Naive thymus-derived CD8-positive, alpha-beta T cell (primary cell): Measurements from ENCODE around the gene ANAPC2. TPM values are rescaled to one million over a fixed set of nuclear protein-coding genes. Genes with fewer than 3 reads are reported as not detected.

Source experiments
- ATAC-seq, 2 donors: fragments of 150-1000 bp; cut with Tn5 transposase in 1 of 2; sonication (Bioruptor Pico), chemical (Tn5 transposase) in 1 of 2; 1 replicate in 1 of 2; 2 replicates in 1 of 2; pipeline ENCODE4 v1.10.0; 2021; ENCODE audit warnings: mild to moderate bottlenecking in 2 of 2, moderate library complexity in 2 of 2
- POLR2A ChIA-PET: fragments of 350-600 bp; sonication (Branson Sonifier 250); formaldehyde crosslinking; loops from one replicate; lab custom pipeline; 2021; ENCODE audit warnings: antibody characterized with exemption; lab: Charles Lee
- DNase-seq, 10 donors: peaks; one replicate each; pipeline versions ENCODE4 v3.0.0 to v3.0.0-alpha.2; 2020 to 2022
- H3K27ac Mint-ChIP-seq, 10 donors: one replicate each; pipeline ENCODE4 v1.8.0; 2020 to 2022; ENCODE audit warnings: mild to moderate bottlenecking in 10 of 10, mixed read lengths in 10 of 10, moderate library complexity in 4 of 10, inconsistent platforms in 1 of 10
- H3K27me3 Mint-ChIP-seq, 5 donors: one replicate each; pipeline ENCODE4 v1.8.0; 2021 to 2022; ENCODE audit warnings: mixed read lengths in 5 of 5
- H3K36me3 Mint-ChIP-seq, 3 donors: one replicate each; pipeline ENCODE4 v1.8.0; 2020 to 2022; ENCODE audit warnings: mixed read lengths in 3 of 3, mild to moderate bottlenecking in 2 of 3, inconsistent platforms in 1 of 3
- H3K4me1 Mint-ChIP-seq, 4 donors: one replicate each; pipeline ENCODE4 v1.8.0; 2021 to 2022; ENCODE audit warnings: mixed read lengths in 4 of 4
- H3K4me3 Mint-ChIP-seq, 10 donors: one replicate each; pipeline ENCODE4 v1.8.0; 2020 to 2022; ENCODE audit warnings: mild to moderate bottlenecking in 10 of 10, mixed read lengths in 10 of 10, moderate library complexity in 6 of 10, inconsistent platforms in 1 of 10
- H3K9me3 Mint-ChIP-seq, 9 donors: one replicate each; pipeline ENCODE4 v1.8.0; 2020 to 2022; ENCODE audit warnings: mixed read lengths in 9 of 9, mild to moderate bottlenecking in 3 of 9, inconsistent platforms in 1 of 9, moderate library complexity in 1 of 9
- polyA plus RNA-seq, 3 donors: library from polyadenylated mRNA; unstranded; fragments of 300-500 nt; fragmentation: Illumina TruSeq; gene quantifications; one replicate each; pipeline ENCODE4 v1.2.3, GENCODE V29; 2021
- total RNA-seq, 8 experiments: library from RNA in 2 of 8; stranded (reverse) in 2 of 8; gene quantifications; one replicate each; pipeline ENCODE4 v1.2.3 and lab custom pipeline; 2021 to 2026

The ANAPC2 gene
- total and polyA plus RNA-seq, 5 experiments from 2014 or later, result 3.4 to 146 (median 5.9) TPM

- Mint-ChIP-seq H3K4me3 (peak overlapping the region; percentile 86 to 95 (median 92)), H3K4me1 (peaks cover 22 to 57% (median 47%) of the 10 kb centered on the region in 4 donors), H3K27me3 (no peaks in the 10 kb centered on the region), H3K9me3 (no peaks in the 10 kb centered on the region), H3K27ac (peak overlapping the region; percentile 75 to 97 (median 94)), H3K36me3 (peaks cover 0 to 14% (median 0%) of the 10 kb centered on the region in 3 donors)
- ATAC-seq, result no peak
- no peak for DNase-seq
- POLR2A ChIA-PET, result interaction anchor here (0.6 to 11.7 kb wide), 7 partner anchors 14 to 320 kb away, joined by 3 to 135 read pairs (median 5); partner anchors contain the start of genes ANAPC2, CYSRT1, MAN1B1 and RNF208
Observed at GRCh38 chr9:137204731-137205125, 16.4 kb upstream of the ANAPC2 start.

- Mint-ChIP-seq H3K4me1 (peaks cover 22 to 59% (median 43%) of the 10 kb centered on the region in 4 donors), H3K27ac (no peak overlapping the region), H3K27me3 (no peaks in the 10 kb centered on the region), H3K9me3 (no peaks in the 10 kb centered on the region), H3K4me3 (peak overlapping the region in 4 of 10 donors; percentile 4 to 54 (median 32)), H3K36me3 (peaks cover 0 to 9% (median 0%) of the 10 kb centered on the region in 3 donors)
- ATAC-seq (no peak), DNase-seq (no peak)
- POLR2A ChIA-PET, result interaction anchor here (0.7 to 11.7 kb wide), 6 partner anchors 12 to 156 kb away, joined by 3 to 135 read pairs (median 7); partner anchors contain the start of genes ANAPC2, CYSRT1, MAN1B1 and RNF208
Observed at GRCh38 chr9:137202966-137203365, 14.6 kb upstream of the ANAPC2 start.

GRCh38 chr9:137201205-137201868 lies 13.0 kb upstream of the ANAPC2 start:
- H3K9me3 Mint-ChIP-seq, result no peaks in the 10 kb centered on the region
- no peaks in the 10 kb centered on the region for H3K36me3 Mint-ChIP-seq
- DNase-seq (no peak), ATAC-seq (no peak)
- peaks cover 10 to 45% (median 29%) of the 10 kb centered on the region in 4 donors for H3K4me1 Mint-ChIP-seq
- POLR2A ChIA-PET, result interaction anchor here (0.6 to 11.7 kb wide), 19 partner anchors 11 to 1185 kb away, joined by 3 to 135 read pairs (median 4); partner anchors contain the start of genes ANAPC2, CYSRT1, GRIN1 and MAN1B1
- H3K4me3 Mint-ChIP-seq, result peak overlapping the region; percentile 76 to 92 (median 85)
- no peaks in the 10 kb centered on the region for H3K27me3 Mint-ChIP-seq
- H3K27ac Mint-ChIP-seq, result peak overlapping the region; percentile 48 to 90 (median 80)

- POLR2A ChIA-PET, result interaction anchor here (0.6 to 11.7 kb wide), 18 partner anchors 10 to 1184 kb away, joined by 3 to 135 read pairs (median 4); partner anchors contain the start of genes ANAPC2, CYSRT1, GRIN1 and MAN1B1
- no peaks in the 10 kb centered on the region for H3K9me3 Mint-ChIP-seq
Observed at GRCh38 chr9:137200311-137201204, 12.2 kb upstream of the ANAPC2 start, which contains the start of gene TPRN. Gene TPRN, minus strand, starts transcription at chr9:137200741. Its CDS starts 30 bp downstream, at chr9:137200711.

GRCh38 chr9:137199411-137200121 lies 11.2 kb upstream of the ANAPC2 start:
- peaks cover 7 to 36% (median 20%) of the 10 kb centered on the region in 4 donors for H3K4me1 Mint-ChIP-seq
- H3K4me3 Mint-ChIP-seq, result peak overlapping the region; percentile 60 to 86 (median 78)
- no peaks in the 10 kb centered on the region for H3K27me3 Mint-ChIP-seq
- no peaks in the 10 kb centered on the region for H3K36me3 Mint-ChIP-seq
- peak overlapping the region in 2 of 10 donors; percentile 59 to 86 for H3K27ac Mint-ChIP-seq
- no peaks in the 10 kb centered on the region for H3K9me3 Mint-ChIP-seq
- no peak for ATAC-seq
- no peak for DNase-seq
- POLR2A ChIA-PET, result interaction anchor here (0.5 to 11.7 kb wide), 5 partner anchors 9 to 70 kb away, joined by 3 to 135 read pairs (median 5); partner anchors contain the start of genes ANAPC2, RNF208, SSNA1 and TUBB4B

More at GRCh38 chr9:137200311-137201204, 12.2 kb upstream of the ANAPC2 start, which contains the start of gene TPRN:
- ATAC-seq (peak; percentile 93 to 95), DNase-seq (peak; percentile 94 to 99 (median 98))
- Mint-ChIP-seq H3K4me3 (peak within 1 kb of the TSS; percentile 76 to 92 (median 85)), H3K36me3 (no peaks in the 10 kb centered on the region), H3K4me1 (peaks cover 9 to 39% (median 22%) of the 10 kb centered on the region in 4 donors), H3K27me3 (no peaks in the 10 kb centered on the region), H3K27ac (peak within 1 kb of the TSS; percentile 48 to 90 (median 80))

- Mint-ChIP-seq H3K4me1 (peaks cover 7 to 29% (median 15%) of the 10 kb centered on the region in 4 donors), H3K36me3 (no peaks in the 10 kb centered on the region), H3K27me3 (no peaks in the 10 kb centered on the region), H3K4me3 (peak overlapping the region in 4 of 10 donors; percentile 10 to 60 (median 28)), H3K27ac (no peak overlapping the region), H3K9me3 (no peaks in the 10 kb centered on the region)
- DNase-seq (no peak), ATAC-seq (no peak)
- POLR2A ChIA-PET, result interaction anchor here (0.5 to 11.7 kb wide), 5 partner anchors 9 to 69 kb away, joined by 3 to 135 read pairs (median 5); partner anchors contain the start of genes ANAPC2, RNF208, SSNA1 and TUBB4B
Observed at GRCh38 chr9:137198902-137199283, 10.5 kb upstream of the ANAPC2 start.

- Mint-ChIP-seq H3K4me3 (peak overlapping the region in 6 of 10 donors; percentile 16 to 68 (median 41)), H3K27me3 (no peaks in the 10 kb centered on the region), H3K36me3 (no peaks in the 10 kb centered on the region), H3K9me3 (no peaks in the 10 kb centered on the region), H3K4me1 (peaks cover 7 to 23% (median 15%) of the 10 kb centered on the region in 4 donors), H3K27ac (peak overlapping the region in 2 of 10 donors; percentile 41 to 43)
- POLR2A ChIA-PET, result interaction anchor here (1.1 to 11.7 kb wide), 4 partner anchors 8 to 69 kb away, joined by 3 to 135 read pairs (median 6); partner anchors contain the start of genes ANAPC2, RNF208, SSNA1 and TUBB4B
- ATAC-seq (no peak), DNase-seq (no peak)
Observed at GRCh38 chr9:137198051-137198901, 9.9 kb upstream of the ANAPC2 start.

GRCh38 chr9:137195525-137196220 lies 7.3 kb upstream of the ANAPC2 start:
- Mint-ChIP-seq H3K36me3 (peaks cover 0 to 2% (median 0%) of the 10 kb centered on the region in 3 donors), H3K4me3 (peak overlapping the region in 2 of 10 donors; percentile 43 to 56), H3K9me3 (no peaks in the 10 kb centered on the region), H3K4me1 (peaks cover 2 to 10% (median 5%) of the 10 kb centered on the region in 4 donors), H3K27ac (no peak overlapping the region), H3K27me3 (no peaks in the 10 kb centered on the region)
- no peak for ATAC-seq
- POLR2A ChIA-PET, result interaction anchor here (1.2 to 1.4 kb wide), 3 partner anchors 19 to 32 kb away, joined by 3 to 5 read pairs (median 3); partner anchors contain the start of gene RNF224
- no peak for DNase-seq

- peaks cover 0 to 4% (median 0%) of the 10 kb centered on the region in 3 donors for H3K36me3 Mint-ChIP-seq
- ATAC-seq (no peak), DNase-seq (no peak)
- peaks cover 2 to 14% (median 9%) of the 10 kb centered on the region in 4 donors for H3K4me1 Mint-ChIP-seq
- no peak overlapping the region for H3K27ac Mint-ChIP-seq
- H3K9me3 Mint-ChIP-seq, result no peaks in the 10 kb centered on the region
- H3K27me3 Mint-ChIP-seq, result no peaks in the 10 kb centered on the region
- POLR2A ChIA-PET, result interaction anchor here (1.2 to 1.4 kb wide), 3 partner anchors 20 to 33 kb away, joined by 3 to 5 read pairs (median 3); partner anchors contain the start of gene RNF224
- no peak overlapping the region for H3K4me3 Mint-ChIP-seq
Observed at GRCh38 chr9:137194909-137195308, 6.5 kb upstream of the ANAPC2 start.

- Mint-ChIP-seq H3K36me3 (peaks cover 0 to 4% (median 0%) of the 10 kb centered on the region in 3 donors), H3K9me3 (no peaks in the 10 kb centered on the region), H3K27ac (no peak overlapping the region), H3K4me1 (peaks cover 2 to 18% (median 13%) of the 10 kb centered on the region in 4 donors), H3K27me3 (no peaks in the 10 kb centered on the region), H3K4me3 (no peak overlapping the region)
- ATAC-seq (no peak), DNase-seq (no peak)
- POLR2A ChIA-PET, result interaction anchor here (1.3 to 8.1 kb wide), 2 partner anchors 8 to 21 kb away, joined by 3 to 135 read pairs; partner anchors contain the start of genes NDOR1, TMEM203 and TPRN
Observed at GRCh38 chr9:137194388-137194787, 6.0 kb upstream of the ANAPC2 start.
